ENCODE data around the gene DCBLD2.
A peak's percentile ranks its signal among the peaks of the same experiment; 100 is the strongest.

DCBLD2 gene

GRCh38 chr3:98784042-98784441 lies 117.5 kb downstream of the DCBLD2 start:
- Mint-ChIP-seq H3K9me3 (no peaks in the 10 kb centered on the region), H3K27ac (no peak overlapping the region), H3K4me1 (peaks cover 14% of the 10 kb centered on the region), H3K4me3 (no peak overlapping the region), H3K27me3 (ENCODE audit: low read depth) (no peaks in the 10 kb centered on the region), H3K36me3 (ENCODE audit: low read depth) (peaks cover 25% of the 10 kb centered on the region)
- TF ChIP-seq CTCF (IDR thresholded peaks at IDR 0.05; ENCODE audit: unreplicated experiment in 3 of 3) = no peak

- H3K9me3 Mint-ChIP-seq = no peaks in the 10 kb centered on the region
- H3K27me3 Mint-ChIP-seq (ENCODE audit: low read depth) = no peaks in the 10 kb centered on the region
- no peak for TF ChIP-seq CTCF (IDR thresholded peaks at IDR 0.05; ENCODE audit: unreplicated experiment in 3 of 3)
- H3K36me3 Mint-ChIP-seq (ENCODE audit: low read depth) = peaks cover 25% of the 10 kb centered on the region
- H3K4me3 Mint-ChIP-seq = no peak overlapping the region
- peak overlapping the region in 2 of 3 experiments; percentile 23 to 85 for H3K27ac Mint-ChIP-seq
- peaks cover 13% of the 10 kb centered on the region for H3K4me1 Mint-ChIP-seq
Observed at GRCh38 chr3:98782824-98783500, 118.5 kb downstream of the DCBLD2 start.

- Mint-ChIP-seq H3K36me3 (ENCODE audit: low read depth) (peaks cover 13% of the 10 kb centered on the region), H3K27ac (peak overlapping the region in 2 of 3 experiments; percentile 39 to 94), H3K4me1 (peaks cover 21% of the 10 kb centered on the region), H3K9me3 (no peaks in the 10 kb centered on the region), H3K4me3 (no peak overlapping the region), H3K27me3 (ENCODE audit: low read depth) (no peaks in the 10 kb centered on the region)
- no peak for TF ChIP-seq CTCF (IDR thresholded peaks at IDR 0.05; ENCODE audit: unreplicated experiment in 3 of 3)
Observed at GRCh38 chr3:98780343-98780742, 121.2 kb downstream of the DCBLD2 start.

GRCh38 chr3:98779541-98780335 lies 121.8 kb downstream of the DCBLD2 start:
- H3K9me3 Mint-ChIP-seq = no peaks in the 10 kb centered on the region
- peak overlapping the region; percentile 23 to 94 (median 73) for H3K27ac Mint-ChIP-seq
- peaks cover 11% of the 10 kb centered on the region for H3K36me3 Mint-ChIP-seq (ENCODE audit: low read depth)
- H3K27me3 Mint-ChIP-seq (ENCODE audit: low read depth) = no peaks in the 10 kb centered on the region
- peaks cover 21% of the 10 kb centered on the region for H3K4me1 Mint-ChIP-seq
- H3K4me3 Mint-ChIP-seq = no peak overlapping the region
- no peak for TF ChIP-seq CTCF (IDR thresholded peaks at IDR 0.05; ENCODE audit: unreplicated experiment in 3 of 3)

GRCh38 chr3:98778852-98779413 lies 122.6 kb downstream of the DCBLD2 start:
- H3K36me3 Mint-ChIP-seq (ENCODE audit: low read depth) = peaks cover 11% of the 10 kb centered on the region

More at GRCh38 chr3:98778852-98779413, 122.6 kb downstream of the DCBLD2 start:
- Mint-ChIP-seq H3K9me3 (no peaks in the 10 kb centered on the region), H3K27ac (peak overlapping the region; percentile 73 to 94 (median 79)), H3K27me3 (ENCODE audit: low read depth) (no peaks in the 10 kb centered on the region), H3K4me3 (no peak overlapping the region), H3K4me1 (peaks cover 21% of the 10 kb centered on the region)
- no peak for TF ChIP-seq CTCF (IDR thresholded peaks at IDR 0.05; ENCODE audit: unreplicated experiment in 3 of 3)

Measured in nephron (organoid).